Fibroblast of peridontal ligament (primary cell): ENCODE results near the gene KCNH2.

Experiments
- DNase-seq: peaks from one replicate; pipeline ENCODE4 v3.0.0-alpha.2; 2010; ENCODE audit errors: extremely low read depth

The KCNH2 gene

GRCh38 chr7:150904011-150904909 is 73.9 kb downstream of the KCNH2 start:
- DNase-seq: no peak

GRCh38 chr7:150903606-150904005 is 74.5 kb downstream of the KCNH2 start:
- DNase-seq: peak; percentile 3

- DNase-seq: no peak
These were observed 75.8 kb downstream of the KCNH2 start for GRCh38 chr7:150902078-150903033.

DNA sequence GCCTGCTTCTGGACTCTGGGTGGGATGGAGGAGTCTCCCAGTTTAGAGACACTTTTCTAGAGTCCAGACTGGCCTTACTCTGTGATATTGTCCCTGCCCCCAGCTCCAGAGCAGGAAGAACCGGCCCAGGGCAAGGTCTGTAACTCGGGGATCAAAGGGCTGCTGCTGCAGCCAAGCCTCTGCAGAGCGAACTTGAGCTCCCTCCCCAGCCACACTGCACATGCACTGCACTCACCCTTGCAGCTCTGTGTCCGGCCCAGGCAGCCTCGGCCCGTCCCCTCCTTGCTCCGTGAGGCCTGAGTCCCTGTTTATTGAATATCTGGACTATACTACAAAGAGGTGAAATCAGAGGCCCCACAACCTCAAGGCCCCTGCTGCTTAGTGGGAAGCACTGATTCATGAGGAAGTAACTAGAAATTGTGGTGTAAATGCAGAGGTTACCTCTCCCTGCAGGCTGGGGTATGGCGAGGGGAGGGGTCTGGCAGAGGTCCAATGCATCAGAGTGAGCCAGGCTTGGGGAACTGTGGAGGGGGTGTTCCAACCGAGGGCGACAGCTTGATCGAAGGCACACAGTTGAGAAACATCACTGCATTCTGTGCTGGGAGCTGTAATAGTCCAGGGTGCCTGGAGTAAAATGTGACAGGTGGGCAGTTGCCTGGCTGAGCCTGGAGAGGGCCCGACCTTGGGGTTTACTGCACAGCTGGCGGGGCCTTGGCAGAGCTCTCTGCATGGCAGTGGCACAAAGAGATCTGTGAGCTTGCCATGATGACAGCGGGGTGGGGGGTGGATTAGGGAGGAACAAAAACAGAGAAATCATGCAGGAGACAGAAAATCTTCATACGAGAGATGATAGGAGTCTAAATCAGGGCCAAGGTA is 76.7 kb downstream of the KCNH2 start:
- DNase-seq: no peak

DNA sequence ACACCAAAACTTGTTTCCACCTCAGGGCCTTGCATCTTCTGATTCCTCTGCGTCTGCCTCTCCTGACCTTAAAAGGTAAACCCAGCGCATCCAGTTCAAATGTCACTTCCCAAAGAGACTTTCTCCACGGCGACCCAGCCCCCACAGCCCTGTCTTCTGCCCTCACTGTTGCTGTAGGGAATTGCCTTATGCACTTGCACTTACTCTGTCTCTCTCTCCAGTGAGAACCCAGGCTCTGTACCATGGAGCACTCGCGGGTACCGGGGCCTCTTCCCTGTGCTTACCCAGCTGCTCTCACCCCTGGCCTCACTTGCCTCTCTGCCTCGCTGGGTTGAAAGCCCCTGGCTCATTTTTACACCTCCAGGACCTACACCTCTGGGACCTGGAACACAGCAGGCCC is 77.4 kb downstream of the KCNH2 start:
- DNase-seq: no peak

DNA sequence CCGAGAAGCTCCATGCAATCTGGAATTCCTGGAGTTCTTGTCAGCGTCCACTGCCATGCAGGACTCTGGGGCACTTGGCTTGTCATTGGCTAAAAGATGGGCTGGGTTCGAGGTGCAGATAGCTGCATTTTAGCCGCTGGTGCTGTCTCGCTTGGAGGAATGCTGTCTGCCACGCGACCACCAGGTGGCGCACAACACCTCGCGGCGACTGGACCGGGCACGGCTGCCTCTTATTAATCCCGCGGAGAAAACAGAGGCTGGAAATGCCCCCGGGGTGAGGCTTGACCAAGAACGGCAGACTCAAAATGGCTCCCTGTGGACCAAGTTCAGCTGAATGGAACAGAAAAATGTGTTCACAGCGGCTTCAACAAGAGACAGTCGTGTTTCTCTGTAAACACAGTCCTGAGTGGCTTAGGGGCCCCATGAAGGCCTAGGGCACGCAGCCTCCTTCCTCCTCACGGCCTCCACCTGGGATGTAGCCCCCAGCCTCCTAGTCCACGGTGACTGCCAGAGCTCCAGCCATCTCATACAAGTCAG is 79.6 kb downstream of the KCNH2 start:
- peak; percentile 58 for DNase-seq

DNA sequence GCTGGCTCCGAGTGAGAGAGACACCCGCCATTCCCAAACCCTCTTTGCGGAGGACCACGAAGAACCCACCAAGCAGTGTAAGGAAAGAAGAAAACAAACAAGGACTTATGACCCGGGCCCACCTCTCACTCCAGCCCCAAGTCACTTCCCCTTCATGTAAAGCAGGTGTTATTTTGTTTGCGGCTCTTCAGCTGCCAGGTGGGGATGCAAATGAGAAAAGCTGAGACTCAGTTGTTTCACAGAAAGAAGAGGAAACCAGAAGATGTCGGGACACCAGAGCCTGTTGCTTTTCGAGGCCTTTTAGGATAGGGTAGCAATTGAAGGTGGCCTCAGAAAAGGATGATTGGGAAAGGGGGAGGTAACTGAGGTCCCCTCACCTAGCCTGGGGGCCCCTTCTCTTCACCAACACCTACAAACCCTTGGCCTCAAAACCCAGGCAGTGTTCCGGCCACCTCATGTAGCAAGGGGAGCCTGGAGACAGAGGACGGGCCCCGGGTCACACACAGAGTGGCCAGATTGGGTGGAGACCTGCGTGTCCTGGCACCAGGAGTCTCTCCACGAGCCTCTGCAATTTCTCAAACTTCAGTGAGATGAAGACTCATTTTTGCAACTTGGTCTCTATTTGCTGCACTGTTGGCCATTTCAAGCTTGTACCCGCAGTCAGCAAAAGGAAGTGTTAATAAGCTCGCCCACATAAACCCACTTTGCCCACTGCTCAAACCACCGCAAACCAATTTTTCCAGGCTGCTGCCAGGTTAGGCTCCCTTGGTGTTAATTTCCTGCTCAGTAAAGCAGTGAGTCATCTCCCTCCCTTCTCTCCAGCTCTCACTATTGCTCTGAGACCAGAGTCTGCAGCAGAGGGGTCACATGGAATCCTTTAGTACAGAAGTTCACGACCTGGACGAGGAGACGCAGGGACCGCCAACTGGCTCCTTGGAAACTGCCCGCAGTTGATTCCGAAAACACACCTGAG is 80.3 kb downstream of the KCNH2 start:
- DNase-seq: no peak

DNA sequence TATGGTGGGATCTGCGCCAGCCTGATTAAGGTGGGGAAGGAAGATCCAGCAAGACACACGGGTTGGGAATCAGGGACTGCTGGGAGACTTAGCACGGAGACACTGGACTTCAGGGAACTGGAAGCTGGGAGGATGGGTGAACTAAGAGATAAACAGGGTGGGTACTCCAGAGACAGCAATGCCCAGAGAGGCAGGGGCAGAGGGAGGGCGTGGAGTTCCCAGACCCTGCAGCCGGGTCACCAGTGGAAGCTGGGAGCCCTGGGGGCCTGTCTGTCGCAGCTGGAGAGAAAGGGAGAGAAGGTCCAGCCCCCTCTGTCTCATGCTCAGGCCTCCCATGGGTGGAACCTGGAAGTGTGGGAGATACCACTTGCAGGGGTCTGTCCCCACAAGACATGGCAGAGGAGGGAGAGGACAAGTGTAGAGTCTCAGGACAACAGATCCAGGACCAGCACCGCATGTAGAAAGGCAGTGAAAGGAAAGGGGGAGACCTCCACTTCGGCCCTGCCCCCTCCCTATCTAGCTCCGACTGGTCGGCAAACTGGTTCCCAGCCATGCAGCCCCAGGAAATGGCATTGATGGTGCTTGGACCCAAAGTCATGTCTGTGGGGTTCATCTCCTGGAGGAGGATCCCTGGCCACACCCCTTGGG is 81.4 kb downstream of the KCNH2 start:
- DNase-seq: no peak

DNA sequence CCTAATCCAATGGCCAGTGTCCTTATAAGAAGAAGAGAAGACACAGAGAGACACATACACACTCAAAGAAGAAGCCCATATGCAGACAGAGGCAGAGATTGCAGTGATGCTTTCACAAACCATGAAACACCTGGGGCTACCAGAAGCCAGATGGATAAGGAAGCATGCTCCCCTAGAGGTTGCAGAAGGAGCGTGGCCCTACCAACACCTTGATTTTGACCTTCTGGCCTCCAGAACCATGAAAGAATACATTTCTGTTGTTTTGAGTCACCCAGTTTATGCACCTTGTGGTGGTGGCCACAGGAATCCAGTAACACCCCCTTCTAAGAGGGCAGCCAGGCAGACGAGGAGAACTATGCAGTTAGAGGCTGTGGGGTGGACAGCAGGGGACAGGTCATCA is 82.3 kb downstream of the KCNH2 start:
- DNase-seq: no peak
